Mucosa of stomach (tissue), 1 donor: Measurements from ENCODE around the gene RDX.
A peak's percentile ranks its signal among the peaks of the same experiment; 100 is the strongest.
"Not testable (repeated sequence)": the region's sequence is repeated elsewhere in the genome, so short reads cannot be mapped to it uniquely, and the experiment has no call there.

ENCODE experiments used
- H3K27me3 ChIP-seq: one replicate; pipeline ENCODE4 v1.7.0; 2013; ENCODE audit warnings: mild to moderate bottlenecking, low read length; ENCODE audit not compliant: control insufficient read depth, insufficient read depth
- H3K36me3 ChIP-seq: one replicate; pipeline ENCODE4 v1.7.0; 2013; ENCODE audit warnings: low read length; ENCODE audit not compliant: control insufficient read depth, insufficient read depth
- H3K4me1 ChIP-seq: one replicate; pipeline ENCODE4 v1.7.0; 2013; ENCODE audit warnings: mild to moderate bottlenecking, low read length; ENCODE audit not compliant: control insufficient read depth, insufficient read depth
- H3K4me3 ChIP-seq: one replicate; pipeline ENCODE4 v1.7.0; 2013; ENCODE audit warnings: low read length
- H3K9ac ChIP-seq: one replicate; pipeline ENCODE4 v1.7.0; 2013; ENCODE audit warnings: mild to moderate bottlenecking, low read length, moderate library complexity
- H3K9me3 ChIP-seq: one replicate; pipeline ENCODE4 v1.7.0; 2013; ENCODE audit warnings: mild to moderate bottlenecking, low read length, moderate library complexity; ENCODE audit not compliant: control insufficient read depth
- donor health status: Pancreatic carcinoma.

The RDX gene

DNA sequence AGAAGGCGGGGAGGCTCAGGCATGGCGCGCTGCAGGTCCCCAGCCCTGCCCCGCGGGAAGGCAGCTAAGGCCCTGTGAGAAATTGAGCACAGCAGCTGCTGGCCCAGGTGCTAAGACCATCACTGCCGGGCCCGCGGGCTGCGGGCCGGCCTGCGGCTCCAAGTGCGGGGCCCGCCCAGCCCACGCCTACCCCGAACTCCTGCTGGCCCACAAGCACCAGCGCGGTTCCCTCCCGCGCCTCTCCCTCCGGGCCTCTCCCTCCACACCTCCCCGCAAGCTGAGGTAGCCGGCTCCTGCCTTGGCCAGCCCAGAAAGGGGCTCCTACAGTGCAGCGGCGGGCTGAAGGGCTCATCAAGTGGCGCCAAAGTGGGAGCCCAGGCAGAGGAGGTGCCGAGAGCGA lies 4.6 kb upstream of the RDX start:
- no peaks in the 10 kb centered on the region for H3K36me3 ChIP-seq
- no peak overlapping the region for H3K9ac ChIP-seq
- peaks cover 40% of the 10 kb centered on the region for H3K27me3 ChIP-seq
- peaks cover 8% of the 10 kb centered on the region for H3K4me1 ChIP-seq
- H3K9me3 ChIP-seq, result no peaks in the 10 kb centered on the region
- H3K4me3 ChIP-seq, result no peak overlapping the region

- Histone ChIP-seq H3K9me3 (no peaks in the 10 kb centered on the region), H3K9ac (no peak overlapping the region), H3K27me3 (peaks cover 58% of the 10 kb centered on the region), H3K4me3 (no peak overlapping the region), H3K4me1 (peaks cover 8% of the 10 kb centered on the region), H3K36me3 (no peaks in the 10 kb centered on the region)
These were observed 2.8 kb upstream of the RDX start for GRCh38 chr11:110299006-110299785.

GRCh38 chr11:110298301-110298765 lies 1.9 kb upstream of the RDX start:
- H3K27me3 ChIP-seq, result peaks cover 62% of the 10 kb centered on the region
- H3K4me1 ChIP-seq, result peaks cover 8% of the 10 kb centered on the region
- H3K9ac ChIP-seq, result no peak overlapping the region
- no peaks in the 10 kb centered on the region for H3K9me3 ChIP-seq
- no peaks in the 10 kb centered on the region for H3K36me3 ChIP-seq
- no peak overlapping the region for H3K4me3 ChIP-seq

- no peak overlapping the region for H3K4me3 ChIP-seq
- H3K9ac ChIP-seq, result no peak overlapping the region
- peaks cover 8% of the 10 kb centered on the region for H3K4me1 ChIP-seq
- H3K9me3 ChIP-seq, result no peaks in the 10 kb centered on the region
- peaks cover 63% of the 10 kb centered on the region for H3K27me3 ChIP-seq
- H3K36me3 ChIP-seq, result no peaks in the 10 kb centered on the region
These were observed 1.4 kb upstream of the RDX start for GRCh38 chr11:110297726-110298300.

DNA sequence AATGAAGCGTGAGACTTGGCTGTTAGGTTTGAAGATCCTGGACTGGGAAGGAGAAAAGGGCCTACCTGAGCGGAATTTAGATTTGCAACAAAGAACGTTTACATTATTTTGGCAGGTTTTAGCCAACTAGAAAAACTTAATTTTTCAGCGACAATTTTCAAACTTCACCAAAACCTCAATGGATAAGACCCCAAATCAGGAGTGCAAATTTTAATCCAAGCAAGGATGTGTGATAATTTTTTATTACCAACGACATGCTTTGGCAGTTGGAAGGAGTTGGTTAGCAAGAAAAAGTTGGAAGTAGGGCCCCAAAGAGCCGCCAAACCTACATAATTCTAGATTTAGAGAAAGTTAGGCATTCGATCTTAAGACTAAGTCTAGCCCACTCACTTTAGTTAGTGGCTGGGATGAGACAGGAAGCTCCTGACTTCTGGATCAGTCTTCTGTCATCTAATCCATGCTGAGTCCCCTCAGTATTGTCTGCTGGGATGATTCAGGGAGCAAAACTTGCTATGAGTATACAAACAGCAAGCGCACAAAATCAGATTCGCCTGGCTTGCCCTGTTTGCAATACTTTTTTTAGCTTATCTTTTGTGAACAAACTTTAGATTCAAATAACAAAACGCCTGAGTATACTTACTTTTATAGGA lies 787 bp upstream of the RDX start:
- Histone ChIP-seq H3K4me3 (no peak overlapping the region), H3K27me3 (peaks cover 59% of the 10 kb centered on the region), H3K4me1 (peaks cover 8% of the 10 kb centered on the region), H3K9ac (no peak overlapping the region), H3K36me3 (no peaks in the 10 kb centered on the region), H3K9me3 (no peaks in the 10 kb centered on the region)

DNA sequence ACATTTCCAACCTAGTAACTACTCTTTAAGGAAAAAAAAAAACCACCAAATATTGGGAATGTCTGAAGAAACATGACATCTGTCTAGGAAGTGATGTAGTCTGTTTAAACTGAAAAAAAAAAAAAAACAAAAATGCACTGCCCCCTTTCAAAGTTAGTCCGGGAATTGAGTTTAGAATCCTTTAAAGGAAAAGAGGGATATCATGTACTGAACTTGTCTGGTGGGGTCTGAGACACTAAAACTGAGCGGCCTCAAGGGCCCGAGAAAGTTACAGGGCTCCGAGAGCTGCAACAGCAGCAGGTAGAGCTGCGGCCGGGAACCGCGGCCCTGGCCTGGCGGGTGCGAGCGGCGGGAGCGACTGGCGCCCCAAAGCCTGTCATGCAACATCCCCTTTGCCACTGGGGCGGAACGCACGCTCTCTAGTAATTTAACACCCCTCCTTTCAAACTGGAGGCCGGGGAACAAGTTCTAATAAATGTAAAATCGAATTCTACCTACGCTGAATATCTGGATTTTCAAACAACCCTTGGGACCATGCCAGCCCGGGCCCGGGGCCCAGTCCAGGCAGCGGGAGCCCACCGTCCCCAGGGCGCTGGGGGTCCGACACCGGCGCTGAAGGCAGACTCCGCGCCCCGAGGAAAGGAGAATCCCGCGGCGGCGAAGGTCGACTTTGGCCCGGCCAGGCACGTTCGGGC lies 736 bp downstream of the RDX start:
- Histone ChIP-seq H3K4me1 (peaks cover 8% of the 10 kb centered on the region), H3K27me3 (peaks cover 62% of the 10 kb centered on the region), H3K9me3 (no peaks in the 10 kb centered on the region), H3K4me3 (peak overlapping the region; percentile 12), H3K9ac (peak overlapping the region; percentile 77), H3K36me3 (no peaks in the 10 kb centered on the region)

GRCh38 chr11:110295086-110295485 lies 1.3 kb downstream of the RDX start:
- Histone ChIP-seq H3K4me3 (no peak overlapping the region), H3K36me3 (no peaks in the 10 kb centered on the region), H3K9me3 (no peaks in the 10 kb centered on the region), H3K9ac (no peak overlapping the region), H3K4me1 (peaks cover 8% of the 10 kb centered on the region), H3K27me3 (peaks cover 61% of the 10 kb centered on the region)

GRCh38 chr11:110294509-110294908 lies 1.9 kb downstream of the RDX start:
- H3K4me1 ChIP-seq, result peaks cover 8% of the 10 kb centered on the region
- no peaks in the 10 kb centered on the region for H3K9me3 ChIP-seq
- no peak overlapping the region for H3K9ac ChIP-seq
- no peaks in the 10 kb centered on the region for H3K36me3 ChIP-seq
- H3K27me3 ChIP-seq, result peaks cover 55% of the 10 kb centered on the region
- no peak overlapping the region for H3K4me3 ChIP-seq

DNA sequence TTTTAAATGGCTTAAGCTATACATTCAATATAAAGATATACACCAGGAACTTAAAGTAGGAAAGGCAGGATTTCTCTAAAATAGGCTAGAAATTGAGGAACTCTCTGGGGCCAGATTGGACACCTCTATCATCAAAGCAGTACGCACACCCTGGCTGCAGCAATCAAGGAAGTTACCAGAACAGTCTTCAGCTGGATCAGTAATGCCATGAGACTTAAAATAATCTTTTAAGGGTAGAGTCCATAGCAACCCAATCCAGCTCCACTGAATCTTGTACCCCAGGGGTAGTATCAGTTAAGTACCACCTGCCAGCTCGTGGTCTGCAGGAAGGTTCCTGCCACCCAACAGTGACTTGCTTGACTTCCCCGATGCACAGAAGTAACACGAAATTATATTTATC lies 3.0 kb downstream of the RDX start:
- peaks cover 50% of the 10 kb centered on the region for H3K27me3 ChIP-seq
- peaks cover 8% of the 10 kb centered on the region for H3K4me1 ChIP-seq
- H3K9me3 ChIP-seq, result no peaks in the 10 kb centered on the region
- no peaks in the 10 kb centered on the region for H3K36me3 ChIP-seq
- no peak overlapping the region for H3K9ac ChIP-seq
- no peak overlapping the region for H3K4me3 ChIP-seq

DNA sequence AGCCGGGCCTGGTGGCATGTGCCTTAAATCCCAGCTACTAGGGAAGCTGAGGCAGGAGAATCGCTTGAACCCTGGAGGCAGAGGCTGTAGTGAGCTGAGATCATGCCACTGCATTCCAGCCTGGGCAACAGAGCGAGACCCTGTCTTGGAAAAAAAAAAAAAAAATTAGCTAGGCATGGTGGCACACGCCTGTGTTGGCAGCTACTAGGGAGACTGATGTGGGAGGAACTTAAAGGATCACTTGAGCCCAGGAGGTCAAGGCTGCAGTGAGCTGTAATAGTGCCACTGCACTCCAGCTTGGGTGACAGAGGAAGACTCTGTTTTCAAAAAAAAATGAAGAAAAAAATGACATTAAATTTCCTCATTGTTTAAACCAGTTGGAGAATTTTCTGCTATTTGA lies 4.3 kb downstream of the RDX start:
- not testable (repeated sequence) for H3K36me3 ChIP-seq, H3K4me1 ChIP-seq, H3K4me3 ChIP-seq, H3K9me3 ChIP-seq, H3K9ac ChIP-seq
- H3K27me3 ChIP-seq, result peaks cover 48% of the 10 kb centered on the region

GRCh38 chr11:110290591-110291334 lies 5.7 kb downstream of the RDX start:
- no peaks in the 10 kb centered on the region for H3K9me3 ChIP-seq
- peaks cover 37% of the 10 kb centered on the region for H3K27me3 ChIP-seq
- H3K9ac ChIP-seq, result no peak overlapping the region
- H3K4me3 ChIP-seq, result no peak overlapping the region
- H3K36me3 ChIP-seq, result no peaks in the 10 kb centered on the region
- H3K4me1 ChIP-seq, result no peaks in the 10 kb centered on the region
